DMS53 (cell line): Measurements from ENCODE around the gene HEPN1.
"Not testable (repeated sequence)": the region's sequence is repeated elsewhere in the genome, so short reads cannot be mapped to it uniquely, and the experiment has no call there.

ENCODE experiments used
- DNase-seq: peaks from one replicate; lab custom pipeline; 2025; lab: John Stamatoyannopoulos, UW

HEPN1 gene

DNA sequence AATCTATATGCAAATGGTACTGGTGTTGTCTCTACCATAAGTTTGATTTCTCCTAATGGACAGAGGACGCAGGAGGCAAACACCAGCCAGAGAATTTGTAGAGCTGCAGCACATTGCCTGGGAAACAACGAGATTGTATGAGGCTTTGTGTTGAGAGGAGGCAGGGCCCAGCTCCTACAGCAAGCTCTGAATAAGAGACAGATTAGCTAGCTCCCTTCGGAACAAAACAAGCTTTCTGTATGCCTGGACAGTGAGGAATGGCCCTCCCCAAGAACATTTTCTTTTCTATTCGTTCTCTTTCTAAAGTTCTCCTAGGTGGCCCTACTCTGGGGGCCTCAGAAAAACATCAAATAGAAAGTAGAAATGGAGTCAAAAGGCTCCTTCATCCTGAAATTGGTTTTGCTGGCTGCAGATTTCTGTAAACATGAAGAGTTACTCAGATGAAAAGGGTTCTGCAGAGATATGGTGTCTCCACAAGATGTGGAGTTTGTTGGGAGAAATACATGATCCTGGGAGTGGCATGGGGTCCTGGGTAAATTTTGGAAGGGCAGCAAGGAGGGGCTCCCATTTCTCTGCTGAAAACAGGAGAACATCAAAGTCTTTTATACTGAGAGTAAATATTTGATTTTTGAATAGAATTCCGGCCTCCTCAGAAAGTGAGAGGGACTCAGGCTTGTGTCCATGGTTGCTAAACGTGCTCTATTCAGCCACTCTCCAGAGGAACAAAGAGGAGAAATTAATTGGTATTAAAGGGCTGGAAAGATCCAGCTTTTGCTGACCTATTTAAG, 23.6 kb downstream of the HEPN1 start:
- DNase-seq: no peak

DNA sequence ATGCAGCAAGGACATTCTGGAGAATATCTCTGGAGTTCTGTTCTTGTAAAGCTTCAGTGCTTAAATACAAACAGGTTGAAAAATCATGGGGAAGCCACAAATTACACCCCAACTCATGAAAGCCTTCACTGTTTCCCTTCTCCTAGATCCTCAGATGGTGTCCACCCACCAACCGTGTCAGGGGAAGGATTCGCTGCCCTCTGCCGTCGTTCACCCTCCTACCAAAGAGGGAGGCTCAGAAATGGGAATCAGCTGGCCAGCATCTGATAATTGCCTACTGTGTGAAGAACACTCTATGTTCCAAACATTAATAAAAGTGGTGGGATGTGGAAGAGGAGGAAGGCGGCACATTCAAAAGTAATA, 24.2 kb downstream of the HEPN1 start:
- no peak for DNase-seq

DNA sequence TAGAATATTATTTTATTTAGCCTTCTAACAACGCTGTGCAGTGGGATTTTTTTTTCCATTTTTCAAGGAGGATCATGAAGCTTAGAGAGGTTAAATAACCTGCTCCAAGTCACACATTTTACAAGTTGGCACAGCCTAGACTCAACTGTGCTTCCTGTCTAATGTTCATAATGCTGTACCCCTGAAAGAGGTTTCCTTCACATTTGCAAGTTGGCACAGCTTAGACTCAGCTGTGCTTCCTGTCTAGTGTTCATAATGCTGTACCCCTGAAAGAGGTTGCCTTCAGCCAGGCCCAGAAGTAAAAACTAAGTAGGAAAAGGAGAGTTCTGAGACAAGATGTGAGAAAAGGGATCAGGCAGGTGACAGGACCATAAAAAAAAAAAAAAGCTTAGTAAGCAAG, 24.7 kb downstream of the HEPN1 start:
- no peak for DNase-seq

DNA sequence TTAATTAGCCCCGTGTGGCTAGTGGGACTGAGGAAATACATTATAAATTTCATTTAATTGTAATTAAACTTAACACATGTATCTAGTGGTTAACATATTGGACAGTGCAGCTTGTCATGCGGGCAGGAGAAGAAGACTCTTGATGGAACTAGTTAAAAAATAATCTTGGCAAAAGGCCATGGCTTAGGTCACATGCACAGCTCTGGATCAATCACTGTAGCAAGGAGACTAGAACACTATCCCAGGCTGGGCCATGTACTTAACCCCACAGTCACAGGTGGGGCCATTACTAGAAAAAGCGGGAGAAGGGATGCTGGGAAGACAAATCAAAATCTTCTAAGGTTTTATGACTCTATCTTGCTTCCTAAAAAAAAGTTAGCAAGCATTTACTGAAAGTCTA, 25.5 kb downstream of the HEPN1 start:
- DNase-seq: no peak

DNA sequence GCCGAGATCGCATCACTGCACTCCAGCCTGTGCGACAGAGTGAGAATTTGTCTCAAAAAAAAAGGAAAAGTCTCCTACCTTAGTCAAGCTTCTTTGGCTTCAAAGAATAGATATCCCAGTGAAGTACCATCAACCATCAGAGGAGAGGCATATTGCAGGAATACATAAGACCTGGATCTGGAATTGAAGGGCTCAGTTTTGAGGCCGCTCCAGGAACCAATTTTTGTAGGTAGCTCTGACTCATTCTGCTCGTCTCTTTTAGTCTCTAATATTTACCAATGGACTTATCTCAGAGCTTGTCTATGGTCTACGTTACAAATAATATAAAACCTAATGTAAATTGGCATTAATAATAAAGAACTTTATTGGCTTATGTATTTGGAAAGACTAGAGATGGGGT, 26.8 kb downstream of the HEPN1 start:
- no peak for DNase-seq

DNA sequence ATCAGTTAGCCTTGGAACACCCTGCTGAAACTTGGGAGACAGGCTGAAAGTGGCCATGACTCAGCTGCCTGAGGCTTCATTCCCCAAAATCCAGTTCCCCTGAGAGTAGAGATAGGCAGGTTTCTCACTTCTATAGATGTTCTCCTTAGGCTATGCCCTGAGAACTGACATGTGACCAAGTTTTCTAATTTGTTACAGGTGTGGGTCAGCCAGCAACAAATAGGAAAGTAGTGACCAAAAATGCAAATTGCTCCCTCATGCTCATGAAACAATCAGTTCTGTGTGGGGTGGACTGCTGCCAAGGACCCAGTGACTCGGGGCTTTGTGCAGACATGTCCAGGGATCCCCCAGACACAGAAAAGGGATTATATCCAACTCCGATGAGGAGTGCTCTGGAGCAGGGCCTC, 27.7 kb downstream of the HEPN1 start:
- DNase-seq: no peak

DNA sequence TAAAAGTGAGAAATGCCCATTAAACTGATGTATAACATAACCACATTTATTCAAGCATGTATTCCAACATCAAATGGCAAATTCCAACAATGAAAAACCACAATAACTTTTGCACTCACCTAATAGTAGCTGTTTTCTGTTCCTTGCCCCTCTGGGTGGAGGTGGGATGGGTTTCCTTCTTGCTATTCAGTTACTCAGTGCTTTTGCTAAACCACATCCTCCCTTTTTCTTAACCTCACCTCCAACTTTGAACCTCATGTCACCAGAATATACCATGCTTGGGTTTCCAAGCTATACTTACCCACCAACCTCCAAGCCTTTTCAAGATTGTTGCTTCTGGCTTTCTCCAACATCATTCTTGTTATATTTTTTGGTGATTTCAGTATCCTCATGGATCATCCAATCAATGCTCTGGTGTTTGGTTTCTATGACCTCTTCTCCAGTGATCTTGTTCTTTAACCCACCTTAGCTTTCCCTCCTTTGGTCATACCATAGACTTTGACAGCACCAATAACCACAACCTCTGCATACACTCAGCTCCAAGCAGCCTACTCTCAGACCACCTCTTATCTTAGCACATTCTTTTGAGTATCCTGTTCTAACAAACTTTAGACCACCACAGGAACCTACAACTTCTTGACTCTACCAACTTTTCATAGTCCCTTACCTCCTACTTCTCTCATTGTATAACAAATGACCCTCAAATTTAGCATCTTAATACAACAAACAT, 31.7 kb downstream of the HEPN1 start:
- no peak for DNase-seq

DNA sequence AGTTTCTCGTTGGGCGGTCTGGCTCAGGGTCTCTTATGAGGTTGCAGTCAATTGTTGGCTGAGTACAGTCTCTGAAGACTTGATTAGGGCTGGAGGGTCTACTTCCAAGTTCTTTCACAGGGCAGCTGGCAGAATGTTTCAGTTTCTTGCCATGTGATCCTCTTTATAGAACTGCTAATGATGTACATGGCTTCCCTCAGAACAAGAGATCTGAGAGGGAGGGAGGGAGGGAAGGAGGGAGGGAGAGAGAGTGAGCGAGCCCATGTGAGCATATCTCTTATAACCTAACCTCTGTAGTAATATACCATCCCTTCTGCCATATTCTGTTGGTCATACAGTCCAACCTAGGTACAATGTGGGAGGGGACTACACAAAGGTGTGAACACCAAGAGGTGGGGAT, 32.3 kb downstream of the HEPN1 start:
- DNase-seq: no peak

DNA sequence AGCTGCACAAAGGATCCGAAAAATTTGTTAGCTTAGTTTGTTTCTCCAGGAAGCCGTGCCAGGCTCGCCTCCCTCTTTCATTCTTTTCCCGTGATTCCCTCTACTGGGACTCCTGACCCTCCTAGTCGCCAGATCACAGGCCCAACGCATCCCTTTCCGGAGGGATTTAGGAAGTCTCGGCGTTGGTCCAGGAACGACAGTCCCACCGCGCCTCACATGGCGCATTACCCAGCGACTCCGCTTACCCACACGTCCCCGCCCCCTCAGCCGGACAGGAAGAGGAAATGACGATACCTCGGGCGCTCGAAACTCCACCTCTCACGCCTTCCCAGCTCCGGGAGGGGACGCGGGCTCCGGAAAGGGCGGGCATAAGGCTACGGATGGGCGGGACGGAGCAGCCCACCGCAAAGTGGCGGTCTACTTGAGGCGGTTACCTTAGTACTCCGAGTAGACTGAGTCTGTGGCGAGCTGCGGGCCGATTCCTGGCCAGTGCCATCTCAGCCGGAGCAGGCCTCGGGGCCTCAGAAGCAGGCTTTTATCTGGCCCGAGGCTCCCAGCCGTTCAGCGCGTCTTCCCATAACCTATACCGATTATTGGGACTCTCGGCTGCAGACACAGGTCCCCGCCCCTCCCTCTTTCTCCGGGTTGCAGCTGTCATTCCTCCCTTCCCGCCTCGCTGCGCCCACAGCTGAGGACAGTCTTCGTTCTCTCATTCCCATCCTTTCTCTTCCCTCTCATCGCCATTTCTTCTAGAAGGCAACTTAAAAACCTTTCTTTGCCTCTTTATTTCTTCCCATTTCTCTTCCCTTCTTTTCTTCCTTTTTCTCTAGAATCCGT, 34.9 kb downstream of the HEPN1 start, which contains the start of gene CCDC15:
Gene CCDC15 (plus strand): TSS at position 450 of the 837 bp plus-strand sequence. CDS start 531 bp downstream, outside the sequence.
- peak; percentile 99 for DNase-seq

DNA sequence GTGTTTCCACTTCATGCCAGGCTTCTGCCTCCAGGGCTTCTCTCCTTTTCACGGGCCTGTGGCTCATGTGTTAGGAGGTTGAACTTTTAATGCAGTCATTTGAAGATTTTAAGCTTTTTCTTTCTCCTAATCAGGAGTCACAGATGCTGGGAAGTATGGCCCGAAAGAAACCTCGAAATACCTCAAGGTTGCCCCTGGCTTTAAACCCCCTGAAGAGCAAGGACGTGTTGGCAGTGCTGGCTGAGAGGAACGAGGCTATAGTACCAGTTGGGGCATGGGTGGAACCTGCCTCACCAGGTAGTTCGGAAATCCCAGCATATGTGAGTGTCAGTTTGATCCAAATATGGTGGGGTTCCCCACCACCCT, 35.5 kb downstream of the HEPN1 start:
- no peak for DNase-seq

DNA sequence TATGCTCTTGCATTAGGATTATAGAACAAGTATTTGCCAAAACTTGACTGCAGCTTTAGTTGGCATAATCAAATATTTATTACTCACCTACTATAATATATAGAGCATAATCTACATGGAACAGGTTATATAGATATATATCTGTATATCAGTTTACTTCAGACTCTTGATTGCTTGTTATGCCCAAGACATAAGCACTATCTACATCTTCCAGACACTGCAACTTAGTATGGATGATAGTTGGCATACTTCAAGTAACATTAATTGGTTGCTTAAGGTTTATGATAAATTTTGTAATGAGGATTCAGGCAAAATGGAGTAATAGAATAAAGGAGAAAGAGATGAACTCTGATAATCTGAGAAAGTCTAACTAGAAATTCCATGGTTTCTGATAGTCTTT, 36.0 kb downstream of the HEPN1 start:
- DNase-seq: no peak

DNA sequence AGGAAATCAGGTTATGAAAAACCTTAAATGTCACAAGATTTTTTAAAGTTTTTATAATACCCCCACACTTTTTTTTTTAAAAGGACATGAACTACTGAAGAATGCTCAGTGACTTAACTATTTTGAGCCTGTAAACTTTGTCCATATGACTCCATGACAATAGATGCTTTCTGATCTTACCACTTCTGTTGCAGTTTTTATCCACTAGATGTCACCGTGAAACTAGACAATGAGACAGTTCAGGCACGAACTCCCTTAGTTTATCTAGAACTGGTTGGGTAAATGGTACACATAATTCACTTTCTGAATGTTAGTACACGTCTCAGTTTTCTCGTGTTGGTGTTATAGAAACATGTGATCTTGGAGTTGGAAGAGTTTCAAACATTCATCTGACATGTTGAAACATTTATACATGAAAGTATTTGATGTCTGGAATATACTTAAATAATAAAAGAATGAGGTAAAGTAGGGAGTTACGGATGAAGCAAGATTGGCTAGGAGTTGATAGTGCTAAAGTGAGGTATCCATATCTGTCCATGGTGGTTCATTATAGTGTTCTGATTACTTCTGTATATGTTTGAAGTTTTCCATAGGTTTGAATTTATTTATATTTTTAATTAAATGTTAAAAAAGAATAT, 43.0 kb downstream of the HEPN1 start:
- DNase-seq: peak; percentile 83

DNA sequence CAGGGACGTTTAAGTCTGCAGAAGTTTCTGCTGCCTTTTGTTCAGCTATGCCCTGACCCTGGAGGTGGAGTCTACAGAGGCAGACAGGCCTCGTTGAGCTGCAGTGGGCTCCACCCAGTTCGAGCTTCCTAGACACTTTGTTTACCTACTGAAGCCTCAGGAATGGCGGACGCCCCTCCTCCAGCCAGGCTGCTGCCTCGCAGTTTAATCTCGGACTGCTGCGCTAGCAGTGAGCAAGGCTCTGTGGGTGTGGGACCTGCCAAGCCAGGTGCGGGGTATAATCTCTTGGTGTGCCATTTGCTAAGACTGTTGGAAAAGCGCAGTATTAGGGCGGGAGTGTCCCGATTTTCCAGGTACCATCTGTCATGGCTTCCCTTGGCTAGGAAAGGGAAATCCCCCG, 49.1 kb downstream of the HEPN1 start:
- not testable (repeated sequence) for DNase-seq
